Breast epithelium (tissue), 4 donors: Measurements from ENCODE around the gene HOTAIR. TPM values are rescaled to one million over a fixed set of nuclear protein-coding genes. Genes with fewer than 3 reads are reported as not detected.

Source experiments
- DNase-seq, 2 donors: peaks; one replicate each; pipeline ENCODE4 v3.0.0-alpha.2; 2019; ENCODE audit warnings: low spot score in 2 of 2
- H3K27ac ChIP-seq, 2 donors: fragments of 200-600 bp; sonication (generic) in 1 of 2; one replicate each; pipeline ENCODE4 v1.5.1; 2016 to 2019; ENCODE audit warnings: mild to moderate bottlenecking in 1 of 2
- H3K27me3 ChIP-seq, 2 donors: fragments of 200-600 bp; sonication (generic) in 1 of 2; one replicate each; pipeline versions ENCODE4 v1.5.1 to v1.6.0; 2017 to 2019; ENCODE audit warnings: control low read depth in 1 of 2, mild to moderate bottlenecking in 1 of 2
- H3K36me3 ChIP-seq: fragments of 200-600 bp; one replicate; pipeline ENCODE4 v1.5.1; 2019
- H3K4me1 ChIP-seq, 2 donors: fragments of 200-600 bp; sonication (generic); one replicate each; pipeline ENCODE4 v1.5.1; 2016 to 2019; ENCODE audit warnings: control low read depth in 1 of 2
- H3K4me3 ChIP-seq, 3 donors: fragments of 200-600 bp; sonication (generic); 1 replicate in 2 of 3; 2 replicates in 1 of 3; pipeline ENCODE4 v1.5.1; 2016 to 2019; ENCODE audit warnings: mild to moderate bottlenecking in 3 of 3, moderate library complexity in 2 of 3
- H3K9me3 ChIP-seq, 2 donors: fragments of 200-600 bp; sonication (generic) in 1 of 2; one replicate each; pipeline ENCODE4 v1.5.1; 2016 to 2019; ENCODE audit warnings: control low read depth in 1 of 2
- CTCF ChIP-seq, 3 donors: fragments of 450-650 bp; IDR thresholded peaks; one replicate each; pipeline ENCODE4 v1.5.1; 2016 to 2017; ENCODE audit warnings: antibody characterized with exemption in 3 of 3, mild to moderate bottlenecking in 3 of 3, moderate library complexity in 3 of 3
- POLR2A ChIP-seq: fragments of 450-650 bp; IDR thresholded peaks from one replicate; pipeline ENCODE4 v1.6.1; 2016; ENCODE audit warnings: antibody characterized with exemption, mild to moderate bottlenecking, moderate library complexity
- POLR2AphosphoS5 ChIP-seq, 3 donors: sonication (generic); formaldehyde crosslinking; IDR thresholded peaks; one replicate each; pipeline ENCODE4 v1.6.1; 2017; ENCODE audit warnings: antibody characterized with exemption in 3 of 3
- intact Hi-C: fragments of 100-400 bp; cut with DNase I; formaldehyde crosslinking; loops from one replicate; pipeline ENCODE4 v1.15.1; 2023; ENCODE audit warnings: low total_unique reads
- total RNA-seq, 3 donors: library from RNA; depleted of rRNA; stranded (reverse); fragments of >200 nt; gene quantifications; one replicate each; pipeline ENCODE4 v1.1.0, GENCODE V29; 2016

The HOTAIR gene
- total RNA-seq, 3 donors from 2014 or later, result 0.73 to 1.3 TPM; not detected in 1

DNA sequence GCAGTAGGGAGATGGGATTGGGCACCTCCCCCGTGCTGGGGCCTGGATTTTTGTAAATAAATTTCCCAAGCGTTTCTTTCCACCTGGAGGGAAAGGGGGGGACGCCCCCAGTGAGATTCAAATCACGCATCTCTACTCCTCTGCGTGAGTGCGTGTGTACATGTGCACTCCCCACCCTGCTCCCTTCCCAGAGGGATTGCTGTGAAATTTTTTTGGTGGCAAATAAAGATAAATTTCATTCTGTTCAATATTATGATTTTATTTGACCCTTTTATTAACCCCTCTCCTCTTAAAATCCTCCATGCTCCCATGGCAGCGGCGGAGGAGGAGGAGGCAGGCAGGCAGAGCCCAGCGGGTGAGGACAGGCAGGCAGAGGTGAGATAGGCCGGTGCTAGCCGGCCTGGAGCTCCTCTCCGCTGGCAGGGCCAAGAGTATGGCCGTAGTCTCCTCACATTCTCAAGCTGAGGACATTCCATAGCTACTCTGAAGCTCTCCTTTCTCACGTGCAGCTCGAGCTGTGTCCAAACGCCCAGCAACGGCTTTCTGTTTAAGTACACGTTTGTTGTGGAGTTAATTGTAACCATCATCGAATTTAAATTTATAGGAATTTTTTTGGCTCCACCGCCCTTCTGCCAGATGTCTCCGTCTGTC is 1.5 kb upstream of the HOTAIR start:
- Histone ChIP-seq H3K4me1 (peaks cover 0 to 8% of the 10 kb centered on the region in 2 donors), H3K36me3 (no peaks in the 10 kb centered on the region), H3K9me3 (no peaks in the 10 kb centered on the region), H3K27ac (no peak overlapping the region), H3K4me3 (no peak overlapping the region), H3K27me3 (peaks cover 11 to 89% of the 10 kb centered on the region in 2 donors)
- TF ChIP-seq CTCF (IDR thresholded peaks at IDR 0.05), result no peak
- no peak for TF ChIP-seq POLR2A
- TF ChIP-seq POLR2AphosphoS5 (IDR thresholded peaks at IDR 0.05), result no peak
- intact Hi-C loops, result no loop called here
- DNase-seq, result no peak

DNA sequence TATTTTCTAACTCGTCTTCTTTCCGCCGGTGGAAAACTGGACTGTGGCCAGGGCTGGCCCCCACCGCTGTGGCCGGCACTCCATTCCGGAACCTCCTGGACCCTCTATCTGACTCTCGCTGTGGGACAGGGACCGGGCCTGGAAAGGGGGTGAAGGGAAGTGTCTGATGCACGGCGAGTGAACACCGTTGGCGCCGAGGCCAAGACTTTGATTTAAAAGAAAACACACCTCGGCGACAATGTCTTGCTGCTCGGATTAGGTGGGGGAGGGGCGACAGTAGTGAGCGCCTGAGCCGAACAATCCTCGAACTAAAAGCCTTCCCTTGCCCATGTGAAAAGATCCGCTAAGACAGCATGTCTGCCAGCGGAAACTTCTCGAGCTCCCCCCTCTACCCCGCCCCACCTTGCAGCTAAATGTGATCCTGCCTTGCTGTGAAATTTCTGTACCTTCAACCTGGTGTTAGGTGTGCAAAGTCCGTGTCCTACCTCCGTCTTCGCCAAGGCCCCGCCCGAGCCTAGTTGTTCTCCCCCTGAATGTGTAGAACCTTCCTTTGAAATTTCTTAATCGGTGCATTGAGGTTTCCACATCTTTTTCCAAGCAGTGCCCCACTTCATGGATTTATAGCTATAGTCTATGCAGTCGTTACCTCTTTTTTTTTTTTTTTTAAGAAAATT is 862 bp upstream of the HOTAIR start:
- Histone ChIP-seq H3K27ac (no peak overlapping the region), H3K4me3 (peak overlapping the region; percentile 42 to 65 (median 46)), H3K9me3 (no peaks in the 10 kb centered on the region), H3K27me3 (peaks cover 11 to 90% of the 10 kb centered on the region in 2 donors), H3K36me3 (no peaks in the 10 kb centered on the region), H3K4me1 (peaks cover 0 to 8% of the 10 kb centered on the region in 2 donors)
- TF ChIP-seq POLR2AphosphoS5 (IDR thresholded peaks at IDR 0.05) (no peak), POLR2A (no peak), CTCF (IDR thresholded peaks at IDR 0.05) (no peak)
- intact Hi-C loops, result no loop called here
- DNase-seq, result no peak

DNA sequence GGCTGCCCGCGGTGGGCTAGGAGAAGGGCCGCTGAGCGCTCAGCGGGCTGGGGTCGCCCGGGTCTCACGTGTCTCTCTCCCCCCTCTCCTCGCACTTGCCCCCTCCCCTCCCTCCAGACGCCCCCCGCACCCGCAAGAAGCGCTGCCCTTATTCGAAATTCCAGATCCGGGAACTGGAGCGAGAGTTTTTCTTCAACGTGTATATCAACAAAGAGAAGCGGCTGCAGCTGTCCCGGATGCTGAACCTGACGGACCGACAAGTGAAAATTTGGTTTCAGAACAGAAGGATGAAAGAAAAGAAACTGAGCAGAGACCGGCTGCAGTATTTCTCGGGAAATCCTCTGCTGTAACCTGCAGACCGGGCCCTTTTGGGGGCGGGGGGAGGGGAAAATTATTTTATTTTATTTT is 314 bp upstream of the HOTAIR start:
- Histone ChIP-seq H3K9me3 (no peaks in the 10 kb centered on the region), H3K4me3 (peak overlapping the region; percentile 42 to 65 (median 46)), H3K36me3 (no peaks in the 10 kb centered on the region), H3K27ac (peak overlapping the region in 1 of 2 donors; percentile 25), H3K4me1 (peaks cover 0 to 8% of the 10 kb centered on the region in 2 donors), H3K27me3 (peaks cover 11 to 95% of the 10 kb centered on the region in 2 donors)
- no peak for DNase-seq
- intact Hi-C loops, result no loop called here
- TF ChIP-seq POLR2AphosphoS5 (IDR thresholded peaks at IDR 0.05) (no peak), POLR2A (no peak), CTCF (IDR thresholded peaks at IDR 0.05) (no peak)

- Histone ChIP-seq H3K9me3 (no peaks in the 10 kb centered on the region), H3K4me1 (peaks cover 0 to 8% of the 10 kb centered on the region in 2 donors), H3K4me3 (peak overlapping the region; percentile 42 to 65 (median 46)), H3K27ac (peak overlapping the region in 1 of 2 donors; percentile 25), H3K36me3 (no peaks in the 10 kb centered on the region), H3K27me3 (peaks cover 11 to 99% of the 10 kb centered on the region in 2 donors)
- TF ChIP-seq CTCF (IDR thresholded peaks at IDR 0.05) (no peak), POLR2AphosphoS5 (IDR thresholded peaks at IDR 0.05) (no peak), POLR2A (no peak)
- no peak for DNase-seq
- intact Hi-C loops, result no loop called here
Measured at GRCh38 chr12:53973236-53974042, 1.3 kb downstream of the HOTAIR start.
